Measurements from ENCODE around the gene DIMT1.

The DIMT1 gene

DNA sequence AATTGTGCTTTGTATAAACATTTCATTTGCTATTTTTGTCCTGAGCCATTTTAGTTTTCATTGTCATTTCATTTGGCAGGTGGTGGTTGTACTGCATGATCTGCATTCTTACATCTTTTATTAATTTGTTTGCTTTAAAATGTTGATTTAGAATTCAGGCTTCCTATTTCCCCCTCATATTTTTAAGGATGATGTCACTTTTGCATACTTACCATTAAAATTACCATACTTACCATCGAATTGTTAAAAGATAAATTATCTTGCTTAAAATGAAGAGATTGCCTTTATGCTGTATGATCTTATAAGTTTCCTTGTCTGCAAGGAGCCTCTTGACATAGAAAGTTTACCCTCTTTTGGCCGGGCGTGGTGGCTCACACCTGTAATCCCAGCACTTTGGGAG lies 31.1 kb downstream of the DIMT1 start:
- no peaks in the 10 kb centered on the region for H3K27me3 ChIP-seq (ENCODE audit: low read depth, low read length)
- H3K4me2 ChIP-seq (ENCODE audit: low read length): no peak overlapping the region
- H3K36me3 ChIP-seq (replicated peaks; ENCODE audit: low read depth, low read length): peaks cover 15% of the 10 kb centered on the region
- H3K27ac ChIP-seq (ENCODE audit: low read length): no peak overlapping the region
- no peaks in the 10 kb centered on the region for H3K79me2 ChIP-seq (ENCODE audit: low read length)
- no peaks in the 10 kb centered on the region for H4K20me1 ChIP-seq (ENCODE audit: insufficient read depth, low read length)
- H3K4me3 ChIP-seq (ENCODE audit: low read length): no peak overlapping the region
- H3K9ac ChIP-seq (ENCODE audit: low read length): no peak overlapping the region
- TF ChIP-seq EZH2phosphoT487 (IDR thresholded peaks at IDR 0.05; ENCODE audit: low read depth): no peak
- TF ChIP-seq, protein P1, sequence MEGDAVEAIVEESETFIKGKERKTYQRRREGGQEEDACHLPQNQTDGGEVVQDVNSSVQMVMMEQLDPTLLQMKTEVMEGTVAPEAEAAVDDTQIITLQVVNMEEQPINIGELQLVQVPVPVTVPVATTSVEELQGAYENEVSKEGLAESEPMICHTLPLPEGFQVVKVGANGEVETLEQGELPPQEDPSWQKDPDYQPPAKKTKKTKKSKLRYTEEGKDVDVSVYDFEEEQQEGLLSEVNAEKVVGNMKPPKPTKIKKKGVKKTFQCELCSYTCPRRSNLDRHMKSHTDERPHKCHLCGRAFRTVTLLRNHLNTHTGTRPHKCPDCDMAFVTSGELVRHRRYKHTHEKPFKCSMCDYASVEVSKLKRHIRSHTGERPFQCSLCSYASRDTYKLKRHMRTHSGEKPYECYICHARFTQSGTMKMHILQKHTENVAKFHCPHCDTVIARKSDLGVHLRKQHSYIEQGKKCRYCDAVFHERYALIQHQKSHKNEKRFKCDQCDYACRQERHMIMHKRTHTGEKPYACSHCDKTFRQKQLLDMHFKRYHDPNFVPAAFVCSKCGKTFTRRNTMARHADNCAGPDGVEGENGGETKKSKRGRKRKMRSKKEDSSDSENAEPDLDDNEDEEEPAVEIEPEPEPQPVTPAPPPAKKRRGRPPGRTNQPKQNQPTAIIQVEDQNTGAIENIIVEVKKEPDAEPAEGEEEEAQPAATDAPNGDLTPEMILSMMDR (IDR thresholded peaks at IDR 0.05; ENCODE audit: low read depth, low read length): no peak
- H2AFZ ChIP-seq (ENCODE audit: low read depth, low read length): no peak overlapping the region
- H3K4me1 ChIP-seq (ENCODE audit: low read length): no peaks in the 10 kb centered on the region
- H3K9me3 ChIP-seq (ENCODE audit: insufficient read depth, low read length): no peaks in the 10 kb centered on the region

DNA sequence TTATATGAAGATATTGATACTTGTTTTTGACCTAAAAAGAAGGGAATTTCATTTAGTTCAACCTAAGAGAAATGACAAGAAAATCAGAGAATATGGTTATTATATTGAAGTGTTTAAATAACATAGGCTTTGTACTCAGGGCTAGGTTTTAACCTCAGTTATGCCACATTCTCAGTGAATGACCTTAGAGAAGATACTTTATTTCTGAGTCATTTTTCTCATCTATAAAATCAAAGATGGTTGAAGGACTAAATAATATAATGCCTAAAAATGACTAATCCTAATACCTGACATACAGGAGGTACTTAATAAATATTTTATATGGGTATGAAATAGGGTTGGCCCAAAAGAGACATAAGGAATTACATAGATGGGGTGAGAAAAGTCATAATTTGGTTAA lies 32.3 kb downstream of the DIMT1 start:
- Histone ChIP-seq H3K4me3 (ENCODE audit: low read length) (no peak overlapping the region), H4K20me1 (ENCODE audit: insufficient read depth, low read length) (no peaks in the 10 kb centered on the region), H3K27ac (ENCODE audit: low read length) (no peak overlapping the region), H2AFZ (ENCODE audit: low read depth, low read length) (no peak overlapping the region), H3K4me1 (ENCODE audit: low read length) (no peaks in the 10 kb centered on the region), H3K9me3 (ENCODE audit: insufficient read depth, low read length) (no peaks in the 10 kb centered on the region), H3K4me2 (ENCODE audit: low read length) (no peak overlapping the region), H3K79me2 (ENCODE audit: low read length) (no peaks in the 10 kb centered on the region), H3K27me3 (ENCODE audit: low read depth, low read length) (no peaks in the 10 kb centered on the region), H3K9ac (ENCODE audit: low read length) (no peak overlapping the region), H3K36me3 (replicated peaks; ENCODE audit: low read depth, low read length) (peaks cover 15% of the 10 kb centered on the region)
- TF ChIP-seq, protein P1 (IDR thresholded peaks at IDR 0.05; ENCODE audit: low read depth, low read length): no peak
- no peak for TF ChIP-seq EZH2phosphoT487 (IDR thresholded peaks at IDR 0.05; ENCODE audit: low read depth)

DNA sequence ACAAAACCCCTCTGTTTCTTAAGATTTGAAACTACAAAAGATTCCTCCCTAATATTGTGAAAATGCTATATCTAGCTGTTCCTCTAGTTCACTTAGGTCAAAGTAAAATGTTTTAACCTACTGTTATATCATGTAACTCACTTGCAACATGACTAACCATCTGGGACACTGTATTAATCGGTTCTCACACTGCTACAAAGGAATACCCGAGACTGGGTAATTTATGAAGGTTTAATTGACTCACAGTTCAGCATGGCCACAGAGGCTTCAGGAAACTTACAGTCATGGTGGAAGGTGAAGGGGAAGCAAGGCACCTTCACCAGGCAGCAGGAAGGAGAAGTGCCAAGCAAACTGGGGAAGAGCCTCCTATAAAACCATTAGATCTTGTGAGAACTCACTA lies 34.7 kb downstream of the DIMT1 start:
- Histone ChIP-seq H3K9ac (ENCODE audit: low read length) (no peak overlapping the region), H3K27ac (ENCODE audit: low read length) (no peak overlapping the region), H3K9me3 (ENCODE audit: insufficient read depth, low read length) (no peaks in the 10 kb centered on the region), H3K4me2 (ENCODE audit: low read length) (no peak overlapping the region), H3K27me3 (ENCODE audit: low read depth, low read length) (no peaks in the 10 kb centered on the region), H3K4me1 (ENCODE audit: low read length) (no peaks in the 10 kb centered on the region), H3K79me2 (ENCODE audit: low read length) (no peaks in the 10 kb centered on the region), H3K4me3 (ENCODE audit: low read length) (no peak overlapping the region), H3K36me3 (replicated peaks; ENCODE audit: low read depth, low read length) (peaks cover 27% of the 10 kb centered on the region), H4K20me1 (ENCODE audit: insufficient read depth, low read length) (no peaks in the 10 kb centered on the region), H2AFZ (ENCODE audit: low read depth, low read length) (no peak overlapping the region)
- TF ChIP-seq EZH2phosphoT487 (IDR thresholded peaks at IDR 0.05; ENCODE audit: low read depth): no peak

DNA sequence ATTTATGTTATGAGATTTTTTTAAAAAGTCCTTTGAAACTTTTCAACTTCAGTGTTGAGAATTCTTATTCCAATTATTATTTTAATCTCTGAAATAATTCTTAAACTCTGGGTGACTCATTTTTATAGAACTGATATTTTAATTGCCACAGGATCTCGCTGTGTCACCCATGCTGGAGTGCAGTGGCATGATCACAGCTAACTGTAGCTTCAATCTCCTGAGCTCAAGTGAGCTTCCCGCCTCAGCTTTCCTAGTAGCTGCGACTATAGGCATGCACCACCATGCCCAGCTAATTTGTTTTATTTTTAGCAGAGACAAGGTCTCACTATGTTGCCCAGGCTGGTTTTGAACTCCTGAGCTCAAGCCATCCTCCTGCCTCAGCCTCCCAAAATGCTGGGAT lies 41.0 kb downstream of the DIMT1 start:
- no peak overlapping the region for H3K27ac ChIP-seq (ENCODE audit: low read length)
- H3K4me3 ChIP-seq (ENCODE audit: low read length): no peak overlapping the region
- H3K36me3 ChIP-seq (replicated peaks; ENCODE audit: low read depth, low read length): peaks cover 36% of the 10 kb centered on the region
- H3K4me1 ChIP-seq (ENCODE audit: low read length): no peaks in the 10 kb centered on the region
- no peaks in the 10 kb centered on the region for H3K79me2 ChIP-seq (ENCODE audit: low read length)
- H3K4me2 ChIP-seq (ENCODE audit: low read length): no peak overlapping the region
- H2AFZ ChIP-seq (ENCODE audit: low read depth, low read length): no peak overlapping the region
- no peak overlapping the region for H3K9ac ChIP-seq (ENCODE audit: low read length)
- H3K27me3 ChIP-seq (ENCODE audit: low read depth, low read length): no peaks in the 10 kb centered on the region
- TF ChIP-seq EZH2phosphoT487 (IDR thresholded peaks at IDR 0.05; ENCODE audit: low read depth): no peak
- TF ChIP-seq, protein P1 (IDR thresholded peaks at IDR 0.05; ENCODE audit: low read depth, low read length): no peak
- H4K20me1 ChIP-seq (ENCODE audit: insufficient read depth, low read length): no peaks in the 10 kb centered on the region
- H3K9me3 ChIP-seq (ENCODE audit: insufficient read depth, low read length): no peaks in the 10 kb centered on the region

Measured in OCI-LY3 (cell line).